GM11168 (cell line): ENCODE data around the gene HMGN3.

ENCODE experiments used
- in situ Hi-C: fragments of 300-500 bp; cut with MboI; formaldehyde crosslinking; loops from one replicate; pipeline ENCODE4 v1.12.0; 2022; ENCODE audit warnings: low sequenced_read_pairs; ENCODE audit not compliant: unreplicated experiment

The HMGN3 gene

DNA sequence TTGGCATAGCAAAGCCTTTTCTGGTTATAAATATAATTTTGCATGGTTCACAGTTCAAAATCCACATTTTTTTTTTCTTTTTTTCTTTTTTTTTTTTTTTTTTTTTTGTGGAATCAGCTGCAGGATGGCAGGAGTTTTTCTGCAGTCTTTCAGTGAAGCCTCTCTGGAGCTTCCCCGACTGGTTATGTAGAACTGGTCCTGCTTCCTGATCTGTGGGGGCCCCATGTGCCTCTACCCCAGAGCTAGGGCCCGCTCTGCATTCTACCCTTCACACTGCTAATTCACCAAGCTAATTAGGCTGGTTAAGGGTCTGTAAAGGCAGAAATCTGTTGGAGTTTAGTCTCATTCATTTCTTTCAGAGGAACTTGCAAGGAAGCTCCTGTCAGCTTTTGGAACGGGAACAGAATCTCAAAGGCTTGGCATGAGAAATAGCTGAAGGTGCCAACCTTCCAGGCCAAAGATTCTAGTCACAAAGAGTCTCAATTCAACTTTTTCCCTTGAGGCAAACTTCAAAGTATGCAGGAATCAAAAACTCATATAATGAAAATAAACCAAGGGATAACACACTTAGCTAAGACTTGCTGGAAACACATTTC lies 45.5 kb downstream of the HMGN3 start:
- in situ Hi-C loops: no loop called here

DNA sequence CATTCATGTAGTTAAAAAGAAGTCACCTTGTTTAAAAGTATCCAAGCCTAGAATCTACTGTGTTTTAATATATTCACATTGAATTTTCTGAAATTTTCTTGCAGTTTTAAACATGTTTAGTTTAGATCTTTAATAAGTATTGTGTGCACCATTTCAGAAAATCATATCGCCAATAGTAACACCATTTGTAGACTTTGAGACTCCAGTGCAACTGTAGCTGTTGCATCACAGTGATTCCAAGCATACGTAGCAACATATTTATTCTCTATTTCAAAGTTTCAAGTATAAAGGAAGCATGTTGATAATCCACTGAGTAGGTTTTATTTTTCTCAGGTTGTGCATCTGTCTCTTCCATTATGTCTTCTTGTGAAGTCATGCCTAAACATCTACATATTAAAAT lies 46.4 kb downstream of the HMGN3 start:
- in situ Hi-C loops: no loop called here

DNA sequence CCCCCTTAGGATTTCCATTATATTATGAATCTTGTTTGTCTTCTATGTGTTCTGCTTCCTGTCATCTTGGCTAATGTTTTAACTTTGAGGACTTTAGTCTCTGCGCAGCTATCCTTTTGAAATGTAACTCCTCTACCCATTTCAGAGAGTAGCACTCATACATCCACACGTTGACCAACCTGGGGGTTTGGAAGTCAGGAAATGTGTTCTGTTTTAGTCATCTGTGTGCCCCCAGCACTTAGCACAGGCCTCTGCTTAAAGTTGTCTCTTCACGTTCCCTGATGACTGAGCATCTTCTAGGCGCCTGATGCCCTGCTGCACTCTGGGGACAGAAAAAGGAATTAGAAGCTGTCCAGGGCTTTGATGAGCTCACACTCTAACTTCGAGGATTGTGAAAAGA lies 47.9 kb downstream of the HMGN3 start:
- in situ Hi-C loops: no loop called here

DNA sequence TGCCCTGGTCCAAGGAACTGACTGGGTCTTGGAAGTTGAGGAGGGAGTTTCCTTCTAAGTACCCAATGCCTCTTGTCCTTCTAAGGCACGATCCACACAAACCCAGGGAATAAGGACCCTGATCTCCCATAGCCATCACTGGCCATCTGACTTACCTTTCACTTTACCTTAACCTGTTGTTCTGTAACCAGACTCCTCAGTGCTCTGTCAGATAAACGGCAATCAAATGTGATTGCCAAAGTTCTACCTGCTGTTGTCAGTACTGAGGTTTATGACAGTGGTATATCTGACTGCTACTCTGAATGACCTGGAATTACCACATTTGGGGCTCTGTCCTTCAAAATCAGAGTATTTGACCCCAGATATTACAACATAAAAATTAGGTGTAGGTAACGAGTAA lies 49.8 kb downstream of the HMGN3 start:
- in situ Hi-C loops: no loop called here

DNA sequence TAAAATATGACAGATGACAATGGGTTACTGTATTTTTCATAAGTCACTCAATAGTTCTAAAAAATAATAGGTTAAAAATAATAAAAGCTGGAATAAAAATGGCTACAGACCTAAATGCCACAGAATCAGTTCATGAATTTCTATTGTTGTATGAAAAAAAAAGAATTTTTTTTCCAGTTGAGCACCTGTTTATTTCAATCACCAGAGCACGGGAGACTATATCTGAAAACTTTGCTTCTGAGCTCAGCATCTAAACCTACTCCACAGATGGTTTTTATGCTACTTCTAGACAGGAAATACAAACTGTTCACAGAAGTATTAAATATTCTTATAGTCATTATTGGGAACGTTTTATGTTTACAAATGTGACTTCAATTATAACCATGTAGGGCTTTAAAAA lies 50.4 kb downstream of the HMGN3 start:
- in situ Hi-C loops: no loop called here

DNA sequence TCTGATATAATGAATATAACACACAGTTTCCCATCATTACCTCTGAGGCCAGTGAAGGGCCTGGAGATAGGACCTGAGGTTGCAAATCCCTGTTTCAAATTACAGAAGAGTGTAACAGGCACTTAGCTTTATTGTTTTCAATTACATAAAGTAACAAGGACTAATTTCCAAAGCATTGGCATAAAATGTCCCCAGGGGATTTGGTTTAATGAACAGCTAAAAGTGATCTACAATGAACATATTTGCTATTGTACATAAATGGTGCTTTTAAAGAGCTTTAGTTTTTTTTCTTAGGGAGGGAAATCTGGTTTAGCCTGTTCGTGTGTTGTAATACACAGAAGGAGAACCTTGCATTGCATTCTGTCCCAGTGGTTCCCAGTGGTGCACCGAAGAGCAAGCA lies 54.4 kb downstream of the HMGN3 start:
- in situ Hi-C loops: no loop called here

DNA sequence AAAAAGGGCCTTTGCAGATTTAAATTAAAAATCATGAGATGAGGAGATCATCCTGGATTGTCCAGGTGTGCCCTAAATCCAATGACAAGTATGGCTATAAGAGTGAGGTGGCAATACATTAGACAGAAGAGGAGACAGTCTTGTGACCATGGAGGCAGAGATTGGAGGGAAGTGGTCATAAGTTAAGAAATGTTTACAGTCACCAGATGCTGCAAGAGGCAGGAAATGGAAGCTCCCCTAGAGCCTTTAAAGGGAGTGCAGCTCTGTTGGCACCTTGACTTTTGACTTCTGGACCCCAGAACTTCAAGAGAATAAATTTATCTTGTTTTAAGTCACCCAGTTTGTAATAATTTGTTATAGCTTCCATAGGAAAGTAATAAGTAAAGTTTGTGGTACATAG lies 61.1 kb downstream of the HMGN3 start:
- in situ Hi-C loops: no loop called here

DNA sequence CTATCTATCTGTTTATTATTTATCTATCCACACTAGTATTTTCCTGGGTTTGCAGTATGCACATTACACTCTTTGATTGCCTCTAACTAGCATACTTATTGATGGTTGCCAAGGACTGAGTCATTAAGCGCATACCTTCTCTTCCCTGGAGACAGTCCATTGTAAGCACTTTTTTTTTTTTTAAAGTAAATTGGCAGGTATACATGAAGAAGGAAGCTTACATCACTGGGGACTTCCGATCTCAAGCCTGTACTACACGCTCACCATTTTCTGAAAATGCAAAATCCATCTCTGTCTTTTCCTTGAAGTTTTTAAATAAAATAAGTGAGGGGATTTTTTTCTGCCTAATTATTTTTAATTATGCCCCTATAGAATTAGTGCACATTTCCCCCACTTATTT lies 63.5 kb downstream of the HMGN3 start:
- in situ Hi-C loops: no loop called here

DNA sequence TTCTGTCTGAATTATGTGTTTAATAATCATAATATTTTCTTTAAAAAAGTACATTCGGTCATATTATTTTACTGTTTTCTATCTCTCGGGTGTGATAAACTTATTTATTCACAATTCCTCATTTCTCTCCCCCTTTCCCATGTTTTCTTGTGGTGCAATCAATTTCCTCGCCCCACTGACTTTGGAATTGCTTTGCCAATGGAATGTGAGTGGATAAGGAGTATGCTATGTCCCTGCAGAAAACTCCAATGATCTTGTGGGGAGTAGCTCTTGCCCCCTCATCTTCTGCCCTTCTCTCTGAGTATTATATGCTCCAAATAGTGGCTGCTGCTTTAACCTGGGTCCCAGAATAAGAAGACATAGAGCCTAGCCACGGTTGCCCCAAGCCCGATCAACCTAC lies 64.1 kb downstream of the HMGN3 start:
- in situ Hi-C loops: no loop called here

DNA sequence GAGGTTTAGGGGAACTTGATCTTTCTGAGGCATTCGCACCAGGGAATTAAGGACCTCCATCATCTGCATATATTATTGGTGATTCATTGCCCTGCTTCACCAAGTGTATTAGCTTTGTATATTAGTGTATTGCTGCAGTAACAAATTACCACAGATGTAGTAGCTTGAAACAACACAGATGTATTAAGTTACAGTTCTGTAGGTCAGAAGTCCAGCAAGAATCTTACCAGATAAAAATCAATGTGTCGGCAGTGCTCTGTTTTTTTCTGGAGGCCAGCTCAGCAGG lies 65.8 kb downstream of the HMGN3 start:
- in situ Hi-C loops: no loop called here

DNA sequence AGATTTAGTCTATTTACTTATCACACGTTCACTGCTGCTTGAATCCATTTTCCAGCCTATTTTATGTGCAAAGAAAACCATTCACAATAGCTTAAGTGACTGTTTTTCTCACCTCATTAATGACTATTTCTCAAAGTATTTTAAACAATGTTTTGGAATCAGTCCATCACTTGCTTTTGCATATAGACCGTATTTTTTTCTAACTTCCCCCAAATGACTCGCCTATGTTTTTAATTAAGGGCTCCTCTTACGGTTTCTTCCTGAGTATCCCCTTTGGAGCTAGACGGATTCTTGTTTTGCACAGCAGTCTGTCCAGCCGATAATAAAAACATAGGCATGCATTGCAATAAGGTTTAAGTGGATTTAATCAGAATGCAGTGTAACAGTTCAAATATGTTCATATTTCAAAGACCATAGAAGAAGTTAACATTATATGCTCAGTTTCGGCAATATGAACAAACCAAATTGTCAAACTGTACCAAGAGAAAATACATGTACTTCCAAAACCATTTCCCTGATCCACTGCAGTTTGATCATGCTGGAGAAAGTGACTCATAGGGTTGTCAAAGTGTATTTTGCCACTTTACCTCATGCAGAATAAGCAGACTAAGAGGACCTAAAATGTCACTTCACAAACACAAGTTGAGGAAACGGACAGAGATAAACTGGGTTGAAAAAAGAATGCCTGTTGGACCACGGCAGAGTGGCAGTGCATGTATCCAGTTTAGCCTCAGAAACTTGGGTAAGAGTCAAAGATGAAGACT lies 66.4 kb downstream of the HMGN3 start:
- in situ Hi-C loops: no loop called here

DNA sequence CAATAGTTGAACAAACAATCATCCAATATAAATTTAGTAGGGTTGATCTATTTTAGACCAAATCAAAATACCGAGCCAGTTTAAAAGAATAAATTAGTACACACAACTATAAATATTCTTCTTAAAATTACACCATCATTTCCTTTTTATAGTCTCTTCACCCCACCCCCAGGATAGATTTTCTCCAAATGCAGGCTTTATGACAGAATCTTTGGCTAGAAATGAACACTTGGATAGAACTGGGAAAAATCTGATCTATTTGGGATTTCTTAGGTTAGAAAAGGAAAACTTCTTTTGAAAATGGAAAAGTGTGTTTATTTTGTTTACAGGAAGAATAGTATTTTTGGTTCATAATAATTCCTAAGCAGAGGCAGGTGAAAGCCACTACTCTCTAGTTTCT lies 74.6 kb downstream of the HMGN3 start:
- in situ Hi-C loops: no loop called here

DNA sequence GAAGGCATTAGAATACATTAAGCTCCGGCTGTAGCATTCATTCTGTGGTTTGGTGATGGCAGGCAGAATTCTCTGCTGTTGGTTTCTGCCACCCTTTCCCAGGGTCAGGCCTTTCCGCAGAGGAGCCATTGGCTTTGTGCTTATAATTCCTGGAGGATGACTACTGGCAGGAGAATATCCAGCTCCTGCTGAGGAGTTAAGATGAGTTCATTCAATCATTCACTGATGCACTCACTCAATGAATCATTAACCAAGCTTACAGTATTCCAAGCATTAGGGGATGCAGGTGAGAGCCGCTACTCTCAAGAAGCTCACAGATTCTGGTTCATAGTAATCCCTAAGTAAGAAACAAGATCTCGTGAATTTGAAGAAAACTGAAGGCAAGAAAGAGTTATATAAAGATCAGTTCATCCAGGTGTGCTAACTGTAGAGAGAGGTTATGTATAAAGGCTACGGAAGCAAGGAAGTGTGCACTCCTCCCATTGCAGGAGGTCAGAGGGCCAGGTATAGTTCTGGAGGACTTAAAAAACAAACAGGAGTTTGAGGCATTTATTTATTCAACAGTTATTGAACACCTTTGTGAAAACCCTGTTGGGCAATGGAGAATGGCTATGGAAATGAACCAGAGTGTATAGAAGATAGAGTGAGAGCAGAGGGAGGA lies 75.5 kb downstream of the HMGN3 start:
- in situ Hi-C loops: no loop called here

DNA sequence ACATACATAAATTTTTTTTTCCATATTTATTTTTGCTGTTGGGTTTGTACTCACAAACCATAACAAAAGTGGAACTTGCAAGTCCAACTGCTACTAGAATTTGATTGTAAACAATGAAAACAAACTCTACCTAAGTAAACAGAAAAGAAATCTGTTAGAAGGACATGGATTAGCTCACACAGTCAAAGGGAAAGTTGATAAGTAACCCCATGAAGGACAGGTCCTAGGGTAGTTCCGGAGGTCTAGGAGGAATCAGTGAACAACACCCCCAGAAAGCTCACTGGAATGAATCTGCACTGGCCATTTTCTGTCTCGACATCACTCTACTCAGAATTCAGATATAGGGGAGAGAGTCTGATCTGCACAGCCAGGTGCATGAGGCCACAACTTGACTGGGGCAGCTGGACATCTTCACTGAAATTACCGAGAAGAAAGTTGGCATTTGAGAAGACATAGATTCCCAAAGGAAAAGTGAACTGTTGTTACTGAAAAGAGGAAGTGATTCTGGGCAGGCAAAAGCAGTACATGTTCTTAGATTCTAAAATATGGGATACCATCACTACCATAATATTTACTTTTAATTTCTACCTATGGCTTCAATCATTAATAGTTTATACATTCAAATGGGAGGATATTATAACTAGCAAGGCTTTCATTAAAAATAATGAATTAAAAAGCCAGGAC lies 76.4 kb downstream of the HMGN3 start:
- in situ Hi-C loops: no loop called here

DNA sequence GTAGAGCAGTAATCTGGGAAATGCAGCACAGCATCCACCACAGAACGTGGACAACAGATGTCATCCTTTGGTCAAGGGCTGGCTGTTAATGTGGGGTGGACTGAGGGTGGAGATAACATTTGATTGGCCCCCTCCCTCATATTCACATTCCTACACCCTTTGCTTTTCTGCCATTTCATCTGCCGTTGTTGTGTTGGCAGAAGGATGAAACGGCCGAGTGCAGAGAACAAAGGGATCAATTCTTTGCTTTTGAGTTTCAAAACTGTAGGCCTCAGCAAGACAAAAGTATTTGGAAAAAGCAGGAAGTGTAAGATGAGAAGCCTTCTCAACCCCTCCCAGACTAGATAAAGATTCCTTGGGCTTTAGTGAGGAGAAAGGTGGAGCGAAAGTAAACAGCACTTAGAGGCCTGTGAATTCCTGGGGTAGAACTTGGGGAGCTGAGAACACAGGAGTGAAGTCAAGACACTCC lies 82.2 kb downstream of the HMGN3 start:
- in situ Hi-C loops: no loop called here
